ENCODE measurements around the gene RAD51D. TPM values are rescaled to one million over a fixed set of nuclear protein-coding genes. Genes with fewer than 3 reads are reported as not detected.
"Not testable (repeated sequence)": the region's sequence is repeated elsewhere in the genome, so short reads cannot be mapped to it uniquely, and the experiment has no call there.

The RAD51D gene
- total RNA-seq, 3 donors from 2014 or later (not counting 1 experiment from before 2014, with no cell fraction given) = 15.4 to 27.0 (median 22.7) TPM

GRCh38 chr17:35116845-35117244, 2.8 kb downstream of the RAD51D start:
- DNase-seq = no peak
- H3K27me3 ChIP-seq (ENCODE audit: control insufficient read depth, insufficient read depth, low read length) = no peaks in the 10 kb centered on the region
- peaks cover 45% of the 10 kb centered on the region in 2 donors for H3K4me1 Mint-ChIP-seq
- peaks cover 29% of the 10 kb centered on the region for H3K4me1 ChIP-seq (ENCODE audit: control insufficient read depth, insufficient read depth, low read length)
- no peak for ATAC-seq
- no peaks in the 10 kb centered on the region for H3K36me3 Mint-ChIP-seq
- H3K9me3 ChIP-seq (ENCODE audit: control insufficient read depth, insufficient read depth, low read length) = no peaks in the 10 kb centered on the region
- H3K27me3 Mint-ChIP-seq (ENCODE audit: low read depth in 2 of 2) = no peaks in the 10 kb centered on the region
- TF ChIP-seq, protein P1, sequence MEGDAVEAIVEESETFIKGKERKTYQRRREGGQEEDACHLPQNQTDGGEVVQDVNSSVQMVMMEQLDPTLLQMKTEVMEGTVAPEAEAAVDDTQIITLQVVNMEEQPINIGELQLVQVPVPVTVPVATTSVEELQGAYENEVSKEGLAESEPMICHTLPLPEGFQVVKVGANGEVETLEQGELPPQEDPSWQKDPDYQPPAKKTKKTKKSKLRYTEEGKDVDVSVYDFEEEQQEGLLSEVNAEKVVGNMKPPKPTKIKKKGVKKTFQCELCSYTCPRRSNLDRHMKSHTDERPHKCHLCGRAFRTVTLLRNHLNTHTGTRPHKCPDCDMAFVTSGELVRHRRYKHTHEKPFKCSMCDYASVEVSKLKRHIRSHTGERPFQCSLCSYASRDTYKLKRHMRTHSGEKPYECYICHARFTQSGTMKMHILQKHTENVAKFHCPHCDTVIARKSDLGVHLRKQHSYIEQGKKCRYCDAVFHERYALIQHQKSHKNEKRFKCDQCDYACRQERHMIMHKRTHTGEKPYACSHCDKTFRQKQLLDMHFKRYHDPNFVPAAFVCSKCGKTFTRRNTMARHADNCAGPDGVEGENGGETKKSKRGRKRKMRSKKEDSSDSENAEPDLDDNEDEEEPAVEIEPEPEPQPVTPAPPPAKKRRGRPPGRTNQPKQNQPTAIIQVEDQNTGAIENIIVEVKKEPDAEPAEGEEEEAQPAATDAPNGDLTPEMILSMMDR (IDR thresholded peaks at IDR 0.05) = no peak
- H3K9me3 Mint-ChIP-seq = no peaks in the 10 kb centered on the region
- no peak overlapping the region for H3K27ac ChIP-seq (ENCODE audit: low read length)
- H3K36me3 ChIP-seq (ENCODE audit: control insufficient read depth, insufficient read depth, low read length) = no peaks in the 10 kb centered on the region
- 95% methylated on average over 12 of the region's 12 CpGs for WGBS (ENCODE audit: insufficient coverage)
- H3K4me3 ChIP-seq (ENCODE audit: low read length) = no peak overlapping the region
- intact Hi-C loops (cut with micrococcal nuclease) = no loop called here
- H3K4me3 Mint-ChIP-seq = no peak overlapping the region
- H3K27ac Mint-ChIP-seq = peak overlapping the region in 1 of 2 donors; percentile 44

DNA sequence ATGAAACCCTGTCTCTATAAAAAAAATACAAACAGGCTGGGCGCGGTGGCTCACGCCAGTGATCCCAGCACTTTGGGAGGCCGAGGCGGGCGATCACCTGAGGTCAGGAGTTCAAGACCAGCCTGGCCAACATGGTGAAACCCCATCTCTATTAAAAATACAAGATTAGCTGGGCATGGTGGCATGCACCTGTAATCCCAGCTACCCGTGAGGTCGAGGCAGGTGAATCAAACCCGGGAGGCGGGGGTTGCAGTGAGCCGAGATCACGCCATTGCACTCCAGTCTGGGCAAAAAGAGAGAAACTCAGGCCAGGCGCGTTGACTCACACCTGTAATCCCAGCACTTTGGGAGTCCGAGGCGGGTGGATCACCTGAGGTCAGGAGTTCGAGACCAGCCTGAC, 8.9 kb downstream of the RAD51D start:
- H3K27ac Mint-ChIP-seq; ATAC-seq; H3K27me3 ChIP-seq (ENCODE audit: control insufficient read depth, insufficient read depth, low read length); H3K27me3 Mint-ChIP-seq (ENCODE audit: low read depth in 2 of 2); H3K36me3 Mint-ChIP-seq; H3K9me3 ChIP-seq (ENCODE audit: control insufficient read depth, insufficient read depth, low read length); DNase-seq; H3K36me3 ChIP-seq (ENCODE audit: control insufficient read depth, insufficient read depth, low read length); H3K4me3 Mint-ChIP-seq; intact Hi-C loops (cut with micrococcal nuclease); H3K27ac ChIP-seq (ENCODE audit: low read length); H3K4me1 ChIP-seq (ENCODE audit: control insufficient read depth, insufficient read depth, low read length); H3K4me3 ChIP-seq (ENCODE audit: low read length); H3K9me3 Mint-ChIP-seq: not testable (repeated sequence)
- WGBS (ENCODE audit: insufficient coverage) = 98% methylated on average over 17 of the region's 17 CpGs
- peaks cover 23 to 35% of the 10 kb centered on the region in 2 donors for H3K4me1 Mint-ChIP-seq

GRCh38 chr17:35104844-35105450, 14.7 kb downstream of the RAD51D start:
- no peaks in the 10 kb centered on the region for H3K9me3 Mint-ChIP-seq
- no peak overlapping the region for H3K4me3 ChIP-seq (ENCODE audit: low read length)
- TF ChIP-seq, protein P1 (IDR thresholded peaks at IDR 0.05) = no peak
- ATAC-seq (no peak), DNase-seq (no peak)
- peaks cover 23% of the 10 kb centered on the region for H3K36me3 Mint-ChIP-seq
- no peak overlapping the region for H3K27ac Mint-ChIP-seq
- H3K4me1 ChIP-seq (ENCODE audit: control insufficient read depth, insufficient read depth, low read length) = peaks cover 6% of the 10 kb centered on the region
- H3K36me3 ChIP-seq (ENCODE audit: control insufficient read depth, insufficient read depth, low read length) = peaks cover 29% of the 10 kb centered on the region
- no peak overlapping the region for H3K27ac ChIP-seq (ENCODE audit: low read length)
- no peaks in the 10 kb centered on the region for H3K27me3 Mint-ChIP-seq (ENCODE audit: low read depth in 2 of 2)
- H3K4me3 Mint-ChIP-seq = no peak overlapping the region
- WGBS (ENCODE audit: insufficient coverage) = 100% methylated on average over 5 of the region's 5 CpGs
- intact Hi-C loops (cut with micrococcal nuclease) = no loop called here
- H3K9me3 ChIP-seq (ENCODE audit: control insufficient read depth, insufficient read depth, low read length) = no peaks in the 10 kb centered on the region
- H3K27me3 ChIP-seq (ENCODE audit: control insufficient read depth, insufficient read depth, low read length) = no peaks in the 10 kb centered on the region
- H3K4me1 Mint-ChIP-seq = peaks cover 12 to 13% of the 10 kb centered on the region in 2 donors

DNA sequence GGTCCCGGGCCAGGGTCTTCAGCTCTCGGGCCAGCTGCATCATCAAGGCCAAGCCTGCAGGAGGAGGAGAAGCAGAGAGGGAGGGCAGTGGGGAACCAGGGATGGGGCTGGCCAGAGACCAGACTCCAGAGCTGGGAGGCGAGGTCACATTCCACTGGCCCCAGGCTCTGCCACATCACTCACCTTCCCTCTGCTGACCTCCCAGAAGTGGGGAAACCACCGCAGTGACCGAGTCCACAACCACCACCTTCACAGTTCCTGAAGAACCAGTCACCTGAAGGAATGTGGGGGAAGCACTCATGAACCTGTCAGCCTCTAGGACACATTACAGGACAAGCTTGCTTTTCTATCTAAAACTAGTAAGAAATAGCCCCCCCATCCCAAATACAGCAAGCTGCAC, 16.4 kb downstream of the RAD51D start:
- no peak for ATAC-seq
- TF ChIP-seq, protein P1 (IDR thresholded peaks at IDR 0.05) = no peak
- Mint-ChIP-seq H3K4me1 (peaks cover 5 to 13% of the 10 kb centered on the region in 2 donors), H3K36me3 (peaks cover 32% of the 10 kb centered on the region), H3K9me3 (no peaks in the 10 kb centered on the region), H3K27ac (no peak overlapping the region), H3K4me3 (no peak overlapping the region), H3K27me3 (ENCODE audit: low read depth in 2 of 2) (no peaks in the 10 kb centered on the region)
- intact Hi-C loops (cut with micrococcal nuclease) = no loop called here
- H3K9me3 ChIP-seq (ENCODE audit: control insufficient read depth, insufficient read depth, low read length) = no peaks in the 10 kb centered on the region
- DNase-seq = no peak
- peaks cover 6% of the 10 kb centered on the region for H3K4me1 ChIP-seq (ENCODE audit: control insufficient read depth, insufficient read depth, low read length)
- H3K36me3 ChIP-seq (ENCODE audit: control insufficient read depth, insufficient read depth, low read length) = peaks cover 41% of the 10 kb centered on the region
- WGBS (ENCODE audit: insufficient coverage) = 92% methylated on average over 3 of the region's 5 CpGs
- H3K27ac ChIP-seq (ENCODE audit: low read length) = no peak overlapping the region
- H3K27me3 ChIP-seq (ENCODE audit: control insufficient read depth, insufficient read depth, low read length) = no peaks in the 10 kb centered on the region
- H3K4me3 ChIP-seq (ENCODE audit: low read length) = no peak overlapping the region
